IPS-18a (cell line): ENCODE data around the gene MICAL1.

ENCODE experiments used
- H3K27ac ChIP-seq: one replicate; pipeline ENCODE4 v1.5.1; 2013; ENCODE audit warnings: low read length
- H3K27me3 ChIP-seq: one replicate; pipeline ENCODE4 v1.6.1; 2013; ENCODE audit warnings: mild to moderate bottlenecking, low read length; ENCODE audit not compliant: control insufficient read depth, insufficient read depth
- H3K36me3 ChIP-seq: one replicate; pipeline ENCODE4 v1.6.1; 2013; ENCODE audit warnings: low read depth, low read length; ENCODE audit not compliant: control insufficient read depth
- H3K4me1 ChIP-seq: one replicate; pipeline ENCODE4 v1.6.1; 2013; ENCODE audit warnings: low read depth, low read length; ENCODE audit not compliant: control insufficient read depth
- H3K4me3 ChIP-seq: one replicate; pipeline ENCODE4 v1.5.1; 2013; ENCODE audit warnings: low read length
- H3K9ac ChIP-seq: one replicate; pipeline ENCODE4 v1.6.1; 2013; ENCODE audit warnings: mild to moderate bottlenecking, low read length, moderate library complexity
- H3K9me3 ChIP-seq: one replicate; pipeline ENCODE4 v1.6.1; 2013; ENCODE audit warnings: low read depth, low read length; ENCODE audit not compliant: control insufficient read depth

MICAL1 gene, protein sequence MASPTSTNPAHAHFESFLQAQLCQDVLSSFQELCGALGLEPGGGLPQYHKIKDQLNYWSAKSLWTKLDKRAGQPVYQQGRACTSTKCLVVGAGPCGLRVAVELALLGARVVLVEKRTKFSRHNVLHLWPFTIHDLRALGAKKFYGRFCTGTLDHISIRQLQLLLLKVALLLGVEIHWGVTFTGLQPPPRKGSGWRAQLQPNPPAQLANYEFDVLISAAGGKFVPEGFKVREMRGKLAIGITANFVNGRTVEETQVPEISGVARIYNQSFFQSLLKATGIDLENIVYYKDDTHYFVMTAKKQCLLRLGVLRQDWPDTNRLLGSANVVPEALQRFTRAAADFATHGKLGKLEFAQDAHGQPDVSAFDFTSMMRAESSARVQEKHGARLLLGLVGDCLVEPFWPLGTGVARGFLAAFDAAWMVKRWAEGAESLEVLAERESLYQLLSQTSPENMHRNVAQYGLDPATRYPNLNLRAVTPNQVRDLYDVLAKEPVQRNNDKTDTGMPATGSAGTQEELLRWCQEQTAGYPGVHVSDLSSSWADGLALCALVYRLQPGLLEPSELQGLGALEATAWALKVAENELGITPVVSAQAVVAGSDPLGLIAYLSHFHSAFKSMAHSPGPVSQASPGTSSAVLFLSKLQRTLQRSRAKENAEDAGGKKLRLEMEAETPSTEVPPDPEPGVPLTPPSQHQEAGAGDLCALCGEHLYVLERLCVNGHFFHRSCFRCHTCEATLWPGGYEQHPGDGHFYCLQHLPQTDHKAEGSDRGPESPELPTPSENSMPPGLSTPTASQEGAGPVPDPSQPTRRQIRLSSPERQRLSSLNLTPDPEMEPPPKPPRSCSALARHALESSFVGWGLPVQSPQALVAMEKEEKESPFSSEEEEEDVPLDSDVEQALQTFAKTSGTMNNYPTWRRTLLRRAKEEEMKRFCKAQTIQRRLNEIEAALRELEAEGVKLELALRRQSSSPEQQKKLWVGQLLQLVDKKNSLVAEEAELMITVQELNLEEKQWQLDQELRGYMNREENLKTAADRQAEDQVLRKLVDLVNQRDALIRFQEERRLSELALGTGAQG

DNA sequence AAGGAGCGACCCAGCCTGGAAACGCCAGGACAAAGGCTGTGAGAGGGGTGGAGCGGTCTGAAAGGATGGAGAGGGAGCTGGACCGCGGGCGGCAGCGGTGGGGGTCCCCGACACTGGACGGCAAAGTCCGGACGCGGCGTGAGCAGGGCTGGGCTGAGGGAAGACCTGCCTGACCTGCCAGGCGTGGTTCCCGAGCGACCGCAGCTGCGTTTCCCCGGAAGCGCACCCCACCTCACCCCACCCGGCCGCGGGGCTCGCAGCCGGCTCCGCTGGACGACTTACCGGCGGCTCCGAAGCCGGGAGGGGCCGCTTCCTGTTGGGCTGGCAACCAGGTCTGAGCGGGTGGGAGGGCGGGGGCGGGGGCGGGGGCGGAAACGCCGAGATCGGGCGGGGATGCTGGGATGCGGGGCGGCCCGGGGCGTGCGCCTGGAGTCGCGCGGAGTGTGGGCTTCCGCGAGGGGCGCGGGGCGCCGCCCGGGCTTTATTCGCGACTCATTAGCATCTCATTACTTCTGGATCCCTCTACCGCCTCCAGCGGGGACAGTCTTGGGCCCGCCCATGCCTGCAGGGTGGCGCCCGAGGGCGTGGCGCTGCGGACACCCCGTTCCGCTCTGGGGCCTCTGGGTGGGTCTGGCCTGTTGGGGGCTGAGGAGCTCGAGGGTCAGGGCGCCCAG, at the start of gene MICAL1:
MICAL1 (minus strand) TSS at position 336 of the 674 bp plus-strand sequence. CDS start 1,576 bp downstream, outside the sequence.
- peaks cover 8% of the 10 kb centered on the region for H3K36me3 ChIP-seq

DNA sequence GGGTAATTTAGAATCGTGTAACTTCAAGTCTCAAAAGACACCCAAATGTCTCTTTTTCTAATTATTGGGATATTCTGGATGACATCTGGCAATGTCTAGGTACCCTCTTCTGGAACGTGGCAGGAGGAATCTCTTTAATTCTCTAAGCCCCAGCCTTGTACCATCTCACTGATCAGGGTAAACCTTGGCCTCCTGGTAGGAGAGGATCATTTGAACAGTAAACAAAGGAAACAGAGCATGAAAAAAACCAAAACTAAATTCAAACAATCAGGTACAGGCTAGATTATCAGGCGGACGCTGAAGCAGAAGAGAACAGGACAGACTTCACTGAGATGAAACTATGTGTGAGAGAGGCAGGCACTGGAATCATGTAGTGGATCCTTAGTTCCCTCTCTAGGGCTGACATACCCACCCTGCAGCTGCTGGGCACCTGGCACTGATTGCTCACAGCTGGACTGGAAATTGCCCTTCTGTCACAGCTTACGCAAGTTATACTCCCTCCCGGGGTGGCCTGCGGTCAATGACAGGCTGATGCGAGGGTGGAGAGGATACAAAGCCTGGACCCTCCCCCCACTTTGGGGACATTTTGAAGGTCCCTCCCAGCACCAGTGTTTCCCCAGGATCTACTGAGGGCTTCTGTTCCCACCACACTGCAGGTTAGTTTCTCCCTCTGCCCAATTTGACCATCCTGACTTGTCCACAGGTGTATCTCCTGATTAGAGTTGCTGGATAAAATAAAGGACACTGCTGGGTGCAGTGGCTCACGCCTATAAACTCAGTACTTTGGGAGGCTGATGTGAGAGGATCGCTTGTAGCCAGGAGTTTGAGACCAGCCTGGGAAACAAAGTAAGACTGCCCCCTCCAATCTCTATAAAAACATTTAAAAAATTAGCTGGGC, 48.0 kb upstream of the MICAL1 start:
- no peak overlapping the region for H3K9ac ChIP-seq
- no peak overlapping the region for H3K4me3 ChIP-seq
- H3K27ac ChIP-seq: no peak overlapping the region
- no peaks in the 10 kb centered on the region for H3K9me3 ChIP-seq
- no peaks in the 10 kb centered on the region for H3K36me3 ChIP-seq
- peaks cover 12% of the 10 kb centered on the region for H3K4me1 ChIP-seq
- no peaks in the 10 kb centered on the region for H3K27me3 ChIP-seq

More for the DNA sequence above, at the start of gene MICAL1:
- Histone ChIP-seq H3K4me3 (peak within 1 kb of the TSS; percentile 79), H3K9ac (peak within 1 kb of the TSS; percentile 58), H3K27me3 (no peaks in the 10 kb centered on the region), H3K4me1 (peaks cover 25% of the 10 kb centered on the region), H3K27ac (no peak within 1 kb of the TSS), H3K9me3 (no peaks in the 10 kb centered on the region)

DNA sequence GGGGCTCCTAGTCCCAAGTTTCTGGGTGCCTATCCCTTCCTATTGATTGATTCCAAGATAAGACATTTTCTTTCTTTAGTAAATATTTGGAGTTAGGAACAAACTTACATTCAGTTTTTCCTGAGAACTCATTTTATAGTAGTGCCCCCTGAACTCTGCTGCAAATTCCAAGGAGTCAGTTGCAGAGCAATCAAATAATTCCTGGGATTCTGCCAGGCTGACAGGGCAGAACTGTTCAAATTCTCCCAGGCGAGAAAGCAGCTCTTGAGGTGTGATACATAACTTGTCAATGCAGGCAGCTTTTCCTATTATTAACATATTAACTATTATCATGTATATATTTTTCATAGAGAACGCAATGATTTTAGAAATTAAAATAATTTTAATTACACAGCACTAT, 43.4 kb upstream of the MICAL1 start:
- peaks cover 21% of the 10 kb centered on the region for H3K4me1 ChIP-seq
- no peaks in the 10 kb centered on the region for H3K9me3 ChIP-seq
- H3K4me3 ChIP-seq: no peak overlapping the region
- H3K27ac ChIP-seq: no peak overlapping the region
- no peaks in the 10 kb centered on the region for H3K27me3 ChIP-seq
- no peak overlapping the region for H3K9ac ChIP-seq
- H3K36me3 ChIP-seq: no peaks in the 10 kb centered on the region

DNA sequence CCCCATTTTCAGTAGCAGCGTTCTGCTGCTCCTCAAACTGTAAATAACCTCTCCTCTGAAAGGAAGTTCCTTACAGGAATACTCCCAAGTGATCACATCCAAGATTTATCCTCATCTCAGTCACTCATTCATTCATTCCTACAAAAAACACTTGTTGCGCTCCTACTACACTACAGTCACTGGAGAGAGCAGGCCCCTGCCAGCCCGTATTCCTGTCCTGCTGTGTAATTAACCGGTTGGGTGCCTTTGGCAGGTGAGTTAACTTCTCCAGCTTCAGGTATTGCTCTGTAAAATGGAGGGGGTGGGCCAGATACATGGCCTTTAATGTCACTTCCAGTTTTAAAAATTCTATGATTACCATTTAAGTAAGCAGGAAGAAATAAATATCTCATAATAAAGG, 42.5 kb upstream of the MICAL1 start:
- H3K9me3 ChIP-seq: no peaks in the 10 kb centered on the region
- H3K9ac ChIP-seq: no peak overlapping the region
- H3K27me3 ChIP-seq: no peaks in the 10 kb centered on the region
- H3K27ac ChIP-seq: no peak overlapping the region
- H3K4me3 ChIP-seq: no peak overlapping the region
- H3K36me3 ChIP-seq: no peaks in the 10 kb centered on the region
- peaks cover 29% of the 10 kb centered on the region for H3K4me1 ChIP-seq

DNA sequence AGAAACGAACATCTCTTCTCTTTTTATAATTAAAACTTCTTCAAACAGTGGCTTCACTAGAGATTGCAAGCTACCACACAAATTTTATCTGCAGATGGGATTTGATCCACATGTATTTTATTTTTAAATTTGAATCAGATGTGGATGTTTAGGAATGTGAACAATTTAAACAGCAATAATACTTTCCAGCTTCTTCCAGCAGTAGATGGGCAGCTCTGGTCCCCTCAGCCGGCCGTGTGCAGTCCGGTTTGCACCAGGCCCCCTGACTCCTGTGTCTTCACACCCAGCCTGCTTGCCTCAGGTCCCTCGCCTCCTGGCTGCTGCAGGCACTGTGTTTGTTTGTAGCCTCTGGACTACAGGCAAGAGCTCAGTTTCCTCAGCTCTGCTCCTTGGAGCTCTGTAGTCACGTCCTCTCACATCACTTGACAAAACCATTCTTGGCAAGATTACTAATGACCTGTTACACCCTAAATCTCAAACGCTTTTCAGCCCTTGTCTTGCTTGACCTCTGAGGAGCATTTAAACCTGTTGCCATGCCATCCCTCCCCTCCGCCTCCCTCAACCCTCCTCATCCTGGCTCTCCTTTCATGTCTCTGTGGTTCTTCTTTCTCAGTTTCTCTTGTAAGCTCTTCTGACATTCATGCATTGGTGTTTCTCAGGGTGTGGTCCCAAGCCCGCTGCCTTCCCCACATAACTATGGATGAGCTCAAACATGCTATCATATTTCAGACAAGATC, 40.6 kb upstream of the MICAL1 start:
- Histone ChIP-seq H3K27me3 (no peaks in the 10 kb centered on the region), H3K27ac (no peak overlapping the region)

DNA sequence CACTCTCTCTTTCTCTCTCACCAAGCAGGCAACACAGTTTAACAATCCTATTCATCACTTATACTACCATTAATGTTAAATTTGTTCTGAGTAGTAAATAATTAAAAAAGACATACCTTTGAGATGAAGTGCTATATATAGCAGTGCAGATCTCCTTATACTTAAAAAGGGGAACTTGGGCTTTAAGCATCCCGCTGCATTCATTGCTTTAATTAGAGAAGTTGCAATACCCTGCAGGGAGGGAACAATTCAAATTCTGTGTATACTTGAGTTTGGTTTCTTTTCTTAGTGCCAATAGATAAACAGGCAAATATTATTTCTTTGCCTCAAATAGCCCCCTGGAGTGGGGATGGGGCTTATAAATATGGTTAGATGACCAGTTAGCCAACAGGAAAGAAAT, 38.3 kb upstream of the MICAL1 start:
- Histone ChIP-seq H3K9me3 (no peaks in the 10 kb centered on the region), H3K9ac (no peak overlapping the region), H3K27ac (no peak overlapping the region), H3K4me3 (no peak overlapping the region), H3K36me3 (no peaks in the 10 kb centered on the region), H3K27me3 (no peaks in the 10 kb centered on the region), H3K4me1 (peaks cover 46% of the 10 kb centered on the region)

More for the DNA sequence above, 40.6 kb upstream of the MICAL1 start:
- H3K9ac ChIP-seq: no peak overlapping the region
- H3K36me3 ChIP-seq: no peaks in the 10 kb centered on the region
- H3K4me1 ChIP-seq: peaks cover 39% of the 10 kb centered on the region
- no peak overlapping the region for H3K4me3 ChIP-seq
- no peaks in the 10 kb centered on the region for H3K9me3 ChIP-seq

DNA sequence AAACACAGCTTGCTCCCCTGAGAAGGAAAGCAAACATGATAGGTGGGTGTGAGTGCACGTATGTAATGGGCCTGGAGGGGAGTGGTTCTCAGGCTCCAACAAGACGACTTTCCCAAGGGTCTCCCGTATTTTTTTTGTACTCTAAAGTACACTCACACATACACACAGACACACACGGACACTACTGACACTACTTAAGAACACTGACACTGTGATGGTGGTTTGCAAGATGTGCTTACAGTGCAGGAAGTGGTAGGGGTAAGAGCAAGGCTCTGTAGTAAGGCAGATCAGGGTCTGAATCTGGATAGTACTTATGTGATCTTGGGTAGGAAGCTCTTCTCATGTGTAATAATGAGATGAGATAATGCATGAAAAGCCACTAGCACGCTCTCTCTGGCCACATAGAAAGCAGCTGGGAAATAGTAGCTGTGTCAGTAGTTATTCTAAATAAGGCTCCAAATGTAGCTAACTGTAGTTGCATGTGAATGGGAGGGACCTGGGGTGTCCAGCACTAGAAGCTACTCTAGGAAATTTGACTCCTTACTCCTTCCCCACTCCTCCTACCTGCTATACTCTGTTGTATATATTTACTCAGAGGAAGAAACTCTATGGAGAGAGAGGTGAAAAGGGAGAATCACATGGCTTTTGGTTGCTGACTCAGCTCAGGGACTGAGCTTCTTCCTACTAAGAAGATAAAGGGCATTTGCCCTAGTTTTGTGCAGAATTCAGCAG, 35.8 kb upstream of the MICAL1 start:
- no peak overlapping the region for H3K27ac ChIP-seq
- H3K9me3 ChIP-seq: no peaks in the 10 kb centered on the region
- H3K36me3 ChIP-seq: no peaks in the 10 kb centered on the region
- H3K27me3 ChIP-seq: no peaks in the 10 kb centered on the region
- peaks cover 36% of the 10 kb centered on the region for H3K4me1 ChIP-seq
- H3K9ac ChIP-seq: no peak overlapping the region
- H3K4me3 ChIP-seq: no peak overlapping the region

DNA sequence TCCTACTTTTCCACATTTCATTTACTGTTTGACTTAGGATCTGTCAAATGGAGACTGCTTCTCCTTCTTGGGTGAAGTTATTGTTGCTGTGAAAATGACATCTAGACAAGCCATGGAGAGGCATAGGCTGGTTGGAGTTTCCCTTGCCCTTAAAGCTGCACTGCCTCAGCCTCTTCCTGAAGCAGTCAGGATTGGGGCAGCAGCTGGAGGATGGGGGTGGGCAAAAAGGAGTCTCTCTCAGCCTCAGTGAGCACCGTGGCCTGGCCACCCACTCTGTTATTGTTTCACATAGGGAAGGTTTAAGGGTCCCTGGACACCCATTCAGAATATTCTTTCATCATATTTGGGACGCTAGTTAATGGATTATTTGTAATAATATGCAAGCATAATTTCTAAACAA, 35.1 kb upstream of the MICAL1 start:
- no peak overlapping the region for H3K9ac ChIP-seq
- peaks cover 36% of the 10 kb centered on the region for H3K4me1 ChIP-seq
- H3K27ac ChIP-seq: no peak overlapping the region
- H3K9me3 ChIP-seq: no peaks in the 10 kb centered on the region
- H3K4me3 ChIP-seq: no peak overlapping the region
- H3K27me3 ChIP-seq: no peaks in the 10 kb centered on the region
- H3K36me3 ChIP-seq: no peaks in the 10 kb centered on the region

DNA sequence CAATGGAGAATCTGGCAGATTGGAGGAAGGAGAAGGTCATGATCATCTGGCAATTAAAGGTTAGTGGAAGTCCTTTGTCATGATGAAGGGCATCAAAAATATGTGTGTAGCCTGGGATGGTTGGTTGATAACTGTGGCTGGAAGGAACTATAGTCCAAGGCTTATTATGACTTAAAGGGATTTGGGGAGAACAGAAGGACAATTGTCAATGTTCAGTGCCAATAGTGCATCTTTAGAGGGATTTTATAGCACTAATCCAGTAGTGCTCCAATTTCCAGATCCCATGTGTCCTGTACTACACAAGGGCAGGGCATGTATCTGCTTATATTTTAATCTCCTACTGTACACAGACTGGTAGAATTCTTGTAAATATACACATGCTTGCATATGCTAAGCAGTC, 32.4 kb upstream of the MICAL1 start:
- peaks cover 27% of the 10 kb centered on the region for H3K4me1 ChIP-seq
- no peaks in the 10 kb centered on the region for H3K36me3 ChIP-seq
- no peak overlapping the region for H3K27ac ChIP-seq
- H3K9ac ChIP-seq: no peak overlapping the region
- no peaks in the 10 kb centered on the region for H3K9me3 ChIP-seq
- H3K4me3 ChIP-seq: no peak overlapping the region
- peaks cover 13% of the 10 kb centered on the region for H3K27me3 ChIP-seq
